ENCODE data around the gene SPATA21.

SPATA21 gene

DNA sequence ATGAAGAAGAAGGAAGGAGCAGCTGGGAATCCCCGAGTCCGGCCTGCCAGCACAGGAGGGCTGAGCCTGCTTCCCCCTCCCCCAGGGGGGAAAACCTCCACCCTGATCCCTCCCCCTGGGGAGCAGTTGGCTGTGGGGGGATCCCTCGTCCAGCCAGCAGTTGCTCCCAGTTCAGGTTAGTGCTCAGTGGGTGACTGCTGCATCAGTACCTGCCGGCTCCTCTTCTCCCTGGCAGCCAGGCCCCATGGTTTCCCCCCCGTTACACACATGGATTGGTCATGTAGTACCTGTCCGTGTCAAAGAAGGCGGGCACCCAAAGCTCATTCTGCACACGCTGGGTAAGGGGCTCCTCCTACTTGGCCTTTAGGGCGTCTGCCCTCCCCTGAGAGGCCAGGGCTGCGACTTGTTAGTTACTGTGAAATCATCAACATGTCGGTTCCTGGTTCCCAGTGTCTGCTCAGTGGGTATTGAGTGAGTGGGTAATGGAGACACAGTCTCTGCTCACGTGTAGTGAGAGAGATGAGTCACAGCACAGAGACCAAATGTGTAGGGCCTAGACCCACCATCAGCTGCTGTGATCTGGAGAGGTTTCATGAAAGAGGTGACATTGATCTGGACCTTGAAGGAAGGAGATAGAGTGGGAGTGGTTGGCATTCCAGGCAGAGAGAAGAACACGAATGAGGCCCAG lies 14.8 kb upstream of the SPATA21 start:
- H3K27ac ChIP-seq = no peak overlapping the region
- TF ChIP-seq, protein P1, sequence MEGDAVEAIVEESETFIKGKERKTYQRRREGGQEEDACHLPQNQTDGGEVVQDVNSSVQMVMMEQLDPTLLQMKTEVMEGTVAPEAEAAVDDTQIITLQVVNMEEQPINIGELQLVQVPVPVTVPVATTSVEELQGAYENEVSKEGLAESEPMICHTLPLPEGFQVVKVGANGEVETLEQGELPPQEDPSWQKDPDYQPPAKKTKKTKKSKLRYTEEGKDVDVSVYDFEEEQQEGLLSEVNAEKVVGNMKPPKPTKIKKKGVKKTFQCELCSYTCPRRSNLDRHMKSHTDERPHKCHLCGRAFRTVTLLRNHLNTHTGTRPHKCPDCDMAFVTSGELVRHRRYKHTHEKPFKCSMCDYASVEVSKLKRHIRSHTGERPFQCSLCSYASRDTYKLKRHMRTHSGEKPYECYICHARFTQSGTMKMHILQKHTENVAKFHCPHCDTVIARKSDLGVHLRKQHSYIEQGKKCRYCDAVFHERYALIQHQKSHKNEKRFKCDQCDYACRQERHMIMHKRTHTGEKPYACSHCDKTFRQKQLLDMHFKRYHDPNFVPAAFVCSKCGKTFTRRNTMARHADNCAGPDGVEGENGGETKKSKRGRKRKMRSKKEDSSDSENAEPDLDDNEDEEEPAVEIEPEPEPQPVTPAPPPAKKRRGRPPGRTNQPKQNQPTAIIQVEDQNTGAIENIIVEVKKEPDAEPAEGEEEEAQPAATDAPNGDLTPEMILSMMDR (IDR thresholded peaks at IDR 0.05) = no peak
- TF ChIP-seq ZFX (IDR thresholded peaks at IDR 0.05; ENCODE audit: borderline replicate concordance) = no peak

DNA sequence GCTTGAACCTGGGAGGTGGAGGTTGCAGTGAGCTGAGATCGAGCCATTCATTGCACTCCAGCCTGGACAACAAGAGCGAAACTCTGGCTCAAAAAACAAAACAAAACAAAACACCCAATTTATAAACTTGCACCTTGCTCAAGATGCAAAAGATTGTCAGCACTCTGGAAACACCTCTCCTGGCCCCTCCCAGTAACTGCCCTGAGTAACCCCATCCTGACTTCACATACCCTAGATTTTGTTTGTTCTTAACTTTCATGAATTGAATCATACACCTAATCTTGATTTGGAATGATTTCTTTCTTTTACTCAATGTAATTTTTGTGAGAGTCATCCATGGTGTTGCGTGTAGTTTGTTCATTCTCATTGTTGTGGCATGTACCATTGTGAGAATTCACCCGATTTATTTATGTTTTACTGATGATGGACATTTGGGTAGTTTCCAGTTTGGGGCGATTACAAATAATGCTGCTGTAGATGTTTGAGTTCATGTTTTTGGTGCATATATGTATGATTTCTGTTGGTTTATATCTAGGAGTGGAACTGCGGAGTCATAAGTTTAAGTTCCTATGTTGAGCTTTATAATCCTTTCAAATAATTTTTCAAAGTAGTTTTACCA lies 13.7 kb upstream of the SPATA21 start:
- TF ChIP-seq, protein P1 (IDR thresholded peaks at IDR 0.05) = no peak
- TF ChIP-seq ZFX (IDR thresholded peaks at IDR 0.05; ENCODE audit: borderline replicate concordance) = no peak
- no peak overlapping the region for H3K27ac ChIP-seq

DNA sequence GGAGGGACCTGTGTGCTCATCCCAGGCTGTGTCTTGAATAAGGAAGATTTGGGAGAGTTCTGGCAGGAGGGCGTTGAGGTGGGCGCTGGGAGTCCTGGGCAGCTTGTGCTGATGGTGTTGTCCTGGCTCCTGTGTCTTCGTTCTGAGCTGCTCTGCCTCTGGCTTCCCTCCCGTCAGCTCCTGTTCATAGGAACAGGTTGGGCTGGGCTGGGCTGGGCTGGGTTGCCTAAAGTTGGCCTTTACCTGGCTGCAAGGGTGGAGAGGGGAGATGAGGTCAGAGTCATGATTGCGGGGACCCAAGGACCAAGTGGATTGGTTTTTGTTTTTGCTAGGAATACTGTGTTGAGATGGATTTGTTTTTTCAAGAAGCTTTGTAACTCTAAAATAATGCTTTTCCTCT lies 12.4 kb upstream of the SPATA21 start:
- no peak overlapping the region for H3K27ac ChIP-seq
- TF ChIP-seq, protein P1 (IDR thresholded peaks at IDR 0.05) = no peak
- TF ChIP-seq ZFX (IDR thresholded peaks at IDR 0.05; ENCODE audit: borderline replicate concordance) = no peak

DNA sequence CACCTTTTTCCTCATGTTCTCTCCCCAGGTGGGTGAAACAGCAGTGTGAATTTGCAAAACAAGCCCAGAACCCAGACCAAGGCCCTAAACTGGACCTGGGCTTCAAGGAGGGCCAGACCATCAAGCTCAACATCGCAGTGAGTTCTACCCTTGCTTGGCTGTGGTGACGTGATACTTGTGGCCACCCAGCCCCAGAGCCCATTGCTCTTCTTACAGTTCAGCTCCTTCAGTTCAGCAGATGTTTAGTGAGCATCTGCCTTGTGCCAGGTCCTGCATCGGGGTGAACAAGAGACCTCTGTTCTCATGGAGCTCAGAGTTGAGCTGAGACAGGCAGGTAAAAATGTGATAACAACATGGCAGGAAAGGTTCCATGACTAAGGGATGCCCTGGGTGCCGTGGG lies 11.8 kb upstream of the SPATA21 start:
- no peak overlapping the region for H3K27ac ChIP-seq
- TF ChIP-seq, protein P1 (IDR thresholded peaks at IDR 0.05) = no peak
- TF ChIP-seq ZFX (IDR thresholded peaks at IDR 0.05; ENCODE audit: borderline replicate concordance) = no peak

DNA sequence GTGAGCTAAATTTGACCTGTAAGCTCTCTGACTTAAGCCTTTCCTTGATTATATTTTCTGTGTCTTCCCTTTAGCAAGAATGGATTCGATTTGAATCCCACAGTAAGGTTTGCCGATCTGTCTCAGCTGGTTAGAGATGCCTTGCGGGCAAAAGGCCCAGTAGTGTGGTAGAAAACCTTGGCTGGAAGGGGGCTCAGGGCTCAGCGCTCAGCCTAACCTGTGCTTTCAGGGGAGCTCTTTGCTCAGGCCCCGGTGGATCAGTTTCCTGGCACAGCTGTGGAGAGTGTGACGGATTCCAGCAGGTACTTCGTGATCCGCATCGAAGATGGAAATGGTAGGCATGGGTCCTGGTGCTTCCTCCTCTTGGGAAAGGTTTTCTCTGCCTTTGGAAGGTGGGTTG lies 10.4 kb upstream of the SPATA21 start:
- TF ChIP-seq ZFX (IDR thresholded peaks at IDR 0.05; ENCODE audit: borderline replicate concordance) = no peak
- TF ChIP-seq, protein P1 (IDR thresholded peaks at IDR 0.05) = no peak
- no peak overlapping the region for H3K27ac ChIP-seq

DNA sequence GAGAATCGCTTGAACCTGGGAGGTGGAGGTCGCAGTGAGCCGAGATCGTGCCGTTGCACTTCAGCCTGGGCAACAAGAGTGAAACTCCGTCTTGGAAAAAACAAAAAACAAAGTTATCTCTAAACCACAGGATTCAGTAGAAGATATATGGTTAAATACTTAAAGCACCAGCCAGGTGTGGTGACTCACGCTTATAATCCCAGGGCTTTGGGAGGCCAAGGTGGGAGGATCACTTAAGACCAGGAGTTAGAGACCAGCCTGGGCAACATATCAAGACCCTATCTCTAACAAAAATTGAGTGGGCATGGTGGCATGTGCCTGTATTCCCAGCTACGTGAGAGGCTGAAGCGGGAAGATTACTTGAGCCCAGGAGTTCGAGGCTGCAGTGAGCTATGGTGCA lies 8.9 kb upstream of the SPATA21 start:
- no peak overlapping the region for H3K27ac ChIP-seq
- no peak for TF ChIP-seq ZFX (IDR thresholded peaks at IDR 0.05; ENCODE audit: borderline replicate concordance)
- TF ChIP-seq, protein P1 (IDR thresholded peaks at IDR 0.05) = no peak

DNA sequence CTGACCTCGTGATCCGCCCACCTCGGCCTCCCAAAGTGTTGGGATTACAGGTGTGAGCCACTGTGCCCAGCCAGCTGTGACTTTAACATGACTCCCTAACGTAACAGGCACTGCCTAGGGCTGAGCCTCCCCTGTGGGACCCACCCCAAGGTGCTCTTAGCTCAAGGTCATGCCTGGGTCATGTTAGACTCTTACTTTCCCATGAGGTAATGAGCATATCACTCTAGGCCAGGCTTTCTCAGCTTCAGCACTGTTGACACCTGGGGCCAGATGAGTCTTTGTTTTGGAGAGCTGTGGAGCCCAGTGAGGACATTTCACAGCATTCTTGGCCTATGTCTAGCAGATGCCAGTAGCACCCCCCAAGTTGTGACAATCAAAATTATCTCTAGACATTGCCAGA lies 7.8 kb upstream of the SPATA21 start:
- TF ChIP-seq ZFX (IDR thresholded peaks at IDR 0.05; ENCODE audit: borderline replicate concordance) = no peak
- TF ChIP-seq, protein P1 (IDR thresholded peaks at IDR 0.05) = no peak
- no peak overlapping the region for H3K27ac ChIP-seq

Data from 22Rv1 (cell line).